ENCODE results near the gene EVL.

EVL gene

GRCh38 chr14:100034961-100035500, 30.2 kb upstream of the EVL start:
- H3K27me3 Mint-ChIP-seq (ENCODE audit: low read depth), result no peaks in the 10 kb centered on the region
- peaks cover 50% of the 10 kb centered on the region for H3K4me1 Mint-ChIP-seq
- no peak overlapping the region for H3K4me3 Mint-ChIP-seq
- peak overlapping the region in 1 of 3 experiments; percentile 8 for H3K27ac Mint-ChIP-seq
- no peaks in the 10 kb centered on the region for H3K36me3 Mint-ChIP-seq (ENCODE audit: low read depth)
- no peaks in the 10 kb centered on the region for H3K9me3 Mint-ChIP-seq
- TF ChIP-seq, protein P1, sequence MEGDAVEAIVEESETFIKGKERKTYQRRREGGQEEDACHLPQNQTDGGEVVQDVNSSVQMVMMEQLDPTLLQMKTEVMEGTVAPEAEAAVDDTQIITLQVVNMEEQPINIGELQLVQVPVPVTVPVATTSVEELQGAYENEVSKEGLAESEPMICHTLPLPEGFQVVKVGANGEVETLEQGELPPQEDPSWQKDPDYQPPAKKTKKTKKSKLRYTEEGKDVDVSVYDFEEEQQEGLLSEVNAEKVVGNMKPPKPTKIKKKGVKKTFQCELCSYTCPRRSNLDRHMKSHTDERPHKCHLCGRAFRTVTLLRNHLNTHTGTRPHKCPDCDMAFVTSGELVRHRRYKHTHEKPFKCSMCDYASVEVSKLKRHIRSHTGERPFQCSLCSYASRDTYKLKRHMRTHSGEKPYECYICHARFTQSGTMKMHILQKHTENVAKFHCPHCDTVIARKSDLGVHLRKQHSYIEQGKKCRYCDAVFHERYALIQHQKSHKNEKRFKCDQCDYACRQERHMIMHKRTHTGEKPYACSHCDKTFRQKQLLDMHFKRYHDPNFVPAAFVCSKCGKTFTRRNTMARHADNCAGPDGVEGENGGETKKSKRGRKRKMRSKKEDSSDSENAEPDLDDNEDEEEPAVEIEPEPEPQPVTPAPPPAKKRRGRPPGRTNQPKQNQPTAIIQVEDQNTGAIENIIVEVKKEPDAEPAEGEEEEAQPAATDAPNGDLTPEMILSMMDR (IDR thresholded peaks at IDR 0.05; ENCODE audit: unreplicated experiment in 3 of 3), result no peak

GRCh38 chr14:100035700-100036099, 29.5 kb upstream of the EVL start:
- TF ChIP-seq, protein P1 (IDR thresholded peaks at IDR 0.05; ENCODE audit: unreplicated experiment in 3 of 3), result no peak
- peaks cover 50% of the 10 kb centered on the region for H3K4me1 Mint-ChIP-seq
- H3K27me3 Mint-ChIP-seq (ENCODE audit: low read depth), result no peaks in the 10 kb centered on the region
- no peaks in the 10 kb centered on the region for H3K36me3 Mint-ChIP-seq (ENCODE audit: low read depth)
- no peaks in the 10 kb centered on the region for H3K9me3 Mint-ChIP-seq
- H3K4me3 Mint-ChIP-seq, result no peak overlapping the region
- H3K27ac Mint-ChIP-seq, result no peak overlapping the region

DNA sequence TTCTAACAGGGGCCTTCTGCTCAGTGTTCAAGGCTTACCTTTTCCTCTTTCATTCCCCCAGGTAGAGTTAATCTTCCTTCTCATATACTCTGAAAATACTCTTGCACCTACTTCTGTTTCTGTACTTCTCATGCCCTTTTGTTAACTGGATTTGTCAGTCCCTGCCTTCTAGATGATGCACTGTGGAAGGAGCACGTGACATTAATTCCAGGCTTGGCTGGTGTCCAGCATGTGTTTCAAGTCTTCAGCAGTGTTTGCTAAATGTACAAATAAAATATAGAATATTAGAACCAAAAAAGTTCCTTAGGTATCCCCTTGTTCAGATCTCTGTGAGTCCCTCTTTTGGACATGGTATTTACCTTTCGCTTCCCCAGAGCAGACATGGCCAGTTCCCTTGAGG, 27.9 kb upstream of the EVL start:
- H3K36me3 Mint-ChIP-seq (ENCODE audit: low read depth), result no peaks in the 10 kb centered on the region
- peaks cover 40% of the 10 kb centered on the region for H3K4me1 Mint-ChIP-seq
- no peak overlapping the region for H3K4me3 Mint-ChIP-seq
- TF ChIP-seq, protein P1 (IDR thresholded peaks at IDR 0.05; ENCODE audit: unreplicated experiment in 3 of 3), result no peak
- peak overlapping the region in 1 of 3 experiments; percentile 5 for H3K27ac Mint-ChIP-seq
- H3K27me3 Mint-ChIP-seq (ENCODE audit: low read depth), result no peaks in the 10 kb centered on the region
- no peaks in the 10 kb centered on the region for H3K9me3 Mint-ChIP-seq

GRCh38 chr14:100038065-100038464, 27.2 kb upstream of the EVL start:
- Mint-ChIP-seq H3K36me3 (ENCODE audit: low read depth) (no peaks in the 10 kb centered on the region), H3K4me3 (no peak overlapping the region), H3K9me3 (no peaks in the 10 kb centered on the region), H3K27ac (peak overlapping the region in 1 of 3 experiments; percentile 30), H3K27me3 (ENCODE audit: low read depth) (no peaks in the 10 kb centered on the region), H3K4me1 (peaks cover 37% of the 10 kb centered on the region)
- TF ChIP-seq, protein P1 (IDR thresholded peaks at IDR 0.05; ENCODE audit: unreplicated experiment in 3 of 3), result no peak

DNA sequence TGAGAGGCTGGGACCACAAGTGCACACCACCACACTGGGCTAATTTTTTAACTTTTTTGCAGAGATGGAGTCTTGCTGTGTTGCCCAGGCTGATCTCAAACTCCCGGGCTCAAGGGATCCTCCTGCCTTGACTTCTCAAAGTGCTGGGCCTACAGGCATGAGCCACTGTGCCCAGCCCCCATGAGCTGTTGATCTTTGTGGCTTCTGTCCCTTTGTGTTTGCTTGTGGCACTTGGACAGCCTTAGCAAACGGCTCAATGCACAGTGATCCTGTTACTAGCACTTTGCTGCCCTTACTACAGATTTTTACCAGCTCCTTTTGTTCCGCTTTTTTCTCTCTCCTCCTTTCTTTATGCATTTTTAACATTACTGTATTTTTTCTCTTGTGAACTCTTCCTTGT, 25.3 kb upstream of the EVL start:
- Mint-ChIP-seq H3K9me3 (no peaks in the 10 kb centered on the region), H3K36me3 (ENCODE audit: low read depth) (no peaks in the 10 kb centered on the region), H3K4me3 (no peak overlapping the region), H3K27ac (peak overlapping the region in 2 of 3 experiments; percentile 3 to 21), H3K27me3 (ENCODE audit: low read depth) (no peaks in the 10 kb centered on the region), H3K4me1 (peaks cover 32% of the 10 kb centered on the region)
- TF ChIP-seq, protein P1 (IDR thresholded peaks at IDR 0.05; ENCODE audit: unreplicated experiment in 3 of 3), result no peak

GRCh38 chr14:100041271-100041670, 24.0 kb upstream of the EVL start:
- no peak overlapping the region for H3K4me3 Mint-ChIP-seq

More at GRCh38 chr14:100041271-100041670, 24.0 kb upstream of the EVL start:
- Mint-ChIP-seq H3K9me3 (no peaks in the 10 kb centered on the region), H3K27me3 (ENCODE audit: low read depth) (no peaks in the 10 kb centered on the region), H3K27ac (no peak overlapping the region), H3K36me3 (ENCODE audit: low read depth) (no peaks in the 10 kb centered on the region), H3K4me1 (peaks cover 36% of the 10 kb centered on the region)
- TF ChIP-seq, protein P1 (IDR thresholded peaks at IDR 0.05; ENCODE audit: unreplicated experiment in 3 of 3), result no peak

All from nephron (organoid).